A172 (cell line): ENCODE results near the gene CTRL. TPM values are rescaled to one million over a fixed set of nuclear protein-coding genes. Genes with fewer than 3 reads are reported as not detected.
"Not testable (repeated sequence)": the region's sequence is repeated elsewhere in the genome, so short reads cannot be mapped to it uniquely, and the experiment has no call there.

Experiments used
- DNase-seq: peaks from one replicate; pipeline ENCODE4 v3.0.0-alpha.2; 2015; ENCODE audit warnings: low spot score
- total RNA-seq: library from RNA; depleted of rRNA; stranded (reverse); fragments of >200 nt; shearing (Covaris generic); gene quantifications from 2 replicates; pipeline ENCODE4 v1.2.3, GENCODE V29; 2014

CTRL gene
- total RNA-seq, 1 experiment from 2014 or later: 0.33 TPM

GRCh38 chr16:67924140-67924906, 7.3 kb downstream of the CTRL start:
- no peak for DNase-seq

- no peak for DNase-seq
Measured at GRCh38 chr16:67923414-67924116, 8.1 kb downstream of the CTRL start.

GRCh38 chr16:67922740-67923139, 8.9 kb downstream of the CTRL start:
- DNase-seq: no peak

GRCh38 chr16:67922221-67922620, 9.4 kb downstream of the CTRL start:
- no peak for DNase-seq

- no peak for DNase-seq
Measured at GRCh38 chr16:67919622-67920221, 11.9 kb downstream of the CTRL start.

GRCh38 chr16:67917852-67918236, 13.8 kb downstream of the CTRL start:
- peak; percentile 85 for DNase-seq

GRCh38 chr16:67917140-67917851, 14.4 kb downstream of the CTRL start:
- no peak for DNase-seq

- DNase-seq: no peak
Measured at GRCh38 chr16:67915831-67916723, 15.6 kb downstream of the CTRL start.

- DNase-seq: not testable (repeated sequence)
Measured at GRCh38 chr16:67915496-67915769, 16.2 kb downstream of the CTRL start.

GRCh38 chr16:67914758-67915495, 16.7 kb downstream of the CTRL start:
- no peak for DNase-seq

- no peak for DNase-seq
Measured at GRCh38 chr16:67910158-67910557, 21.5 kb downstream of the CTRL start.

- no peak for DNase-seq
Measured at GRCh38 chr16:67909056-67909742, 22.5 kb downstream of the CTRL start.

GRCh38 chr16:67907397-67908180, 24.1 kb downstream of the CTRL start:
- DNase-seq: no peak

- no peak for DNase-seq
Measured at GRCh38 chr16:67902831-67903230, 28.8 kb downstream of the CTRL start.

- DNase-seq: no peak
Measured at GRCh38 chr16:67901734-67902133, 29.9 kb downstream of the CTRL start.

GRCh38 chr16:67897231-67897630, 34.4 kb downstream of the CTRL start:
- DNase-seq: no peak

- no peak for DNase-seq
Measured at GRCh38 chr16:67893743-67894399, 37.8 kb downstream of the CTRL start.

GRCh38 chr16:67892899-67893742, 38.5 kb downstream of the CTRL start, which contains the start of gene PSKH1:
Gene PSKH1 (plus strand): TSS chr16:67893254. CDS start chr16:67908750, 15,496 bp downstream.
- DNase-seq: peak; percentile 81
